Measurements from ENCODE around the gene RPL38. TPM values are rescaled to one million over a fixed set of nuclear protein-coding genes. Genes with fewer than 3 reads are reported as not detected.

The RPL38 gene
- total and polyA plus RNA-seq, 2 donors (not counting 1 experiment from before 2014, with no cell fraction given), result 1,185 to 3,018 TPM

GRCh38 chr17:74160656-74161502 lies 42.6 kb upstream of the RPL38 start:
- H3K4me3 ChIP-seq (replicated peaks in 1 of 4; ENCODE audit: control extremely low read depth in 1 of 4, insufficient read depth in 1 of 4, low read depth in 3 of 4, low read length in 4 of 4), result no peak overlapping the region
- H3K4me2 ChIP-seq (ENCODE audit: extremely low read depth, insufficient read depth, low read length), result no peak overlapping the region
- no peak for DNase-seq (ENCODE audit: low read depth in 2 of 2)
- no peaks in the 10 kb centered on the region for H3K4me1 ChIP-seq (ENCODE audit: control insufficient read depth, extremely low read depth, insufficient read depth, low read length)
- no peaks in the 10 kb centered on the region for H4K20me1 ChIP-seq (ENCODE audit: control insufficient read depth, extremely low read depth, insufficient read depth, low read length)
- H3K9ac ChIP-seq (ENCODE audit: insufficient read depth, low read length), result no peak overlapping the region
- no peaks in the 10 kb centered on the region for H3K36me3 ChIP-seq (ENCODE audit: control insufficient read depth, insufficient read depth, low read length)
- no peak for TF ChIP-seq EZH2 (IDR thresholded peaks at IDR 0.05; ENCODE audit: low read length, missing control alignments)
- TF ChIP-seq, protein P1, sequence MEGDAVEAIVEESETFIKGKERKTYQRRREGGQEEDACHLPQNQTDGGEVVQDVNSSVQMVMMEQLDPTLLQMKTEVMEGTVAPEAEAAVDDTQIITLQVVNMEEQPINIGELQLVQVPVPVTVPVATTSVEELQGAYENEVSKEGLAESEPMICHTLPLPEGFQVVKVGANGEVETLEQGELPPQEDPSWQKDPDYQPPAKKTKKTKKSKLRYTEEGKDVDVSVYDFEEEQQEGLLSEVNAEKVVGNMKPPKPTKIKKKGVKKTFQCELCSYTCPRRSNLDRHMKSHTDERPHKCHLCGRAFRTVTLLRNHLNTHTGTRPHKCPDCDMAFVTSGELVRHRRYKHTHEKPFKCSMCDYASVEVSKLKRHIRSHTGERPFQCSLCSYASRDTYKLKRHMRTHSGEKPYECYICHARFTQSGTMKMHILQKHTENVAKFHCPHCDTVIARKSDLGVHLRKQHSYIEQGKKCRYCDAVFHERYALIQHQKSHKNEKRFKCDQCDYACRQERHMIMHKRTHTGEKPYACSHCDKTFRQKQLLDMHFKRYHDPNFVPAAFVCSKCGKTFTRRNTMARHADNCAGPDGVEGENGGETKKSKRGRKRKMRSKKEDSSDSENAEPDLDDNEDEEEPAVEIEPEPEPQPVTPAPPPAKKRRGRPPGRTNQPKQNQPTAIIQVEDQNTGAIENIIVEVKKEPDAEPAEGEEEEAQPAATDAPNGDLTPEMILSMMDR (conservative IDR thresholded peaks at IDR 0.05 in 1 of 2, IDR thresholded peaks at IDR 0.05 in 1 of 2; ENCODE audit: low read depth in 1 of 2, low read length in 2 of 2), result no peak
- no peaks in the 10 kb centered on the region for H3K27me3 ChIP-seq (ENCODE audit: control insufficient read depth, insufficient read depth, low read length)
- H3K27ac ChIP-seq (ENCODE audit: insufficient read depth, low read length), result no peak overlapping the region
- H3K79me2 ChIP-seq (ENCODE audit: control insufficient read depth, insufficient read depth, low read length), result no peaks in the 10 kb centered on the region
- H2AFZ ChIP-seq (ENCODE audit: low read length), result no peak overlapping the region
- no peaks in the 10 kb centered on the region for H3K9me3 ChIP-seq (ENCODE audit: control insufficient read depth, insufficient read depth, low read depth, low read length)

DNA sequence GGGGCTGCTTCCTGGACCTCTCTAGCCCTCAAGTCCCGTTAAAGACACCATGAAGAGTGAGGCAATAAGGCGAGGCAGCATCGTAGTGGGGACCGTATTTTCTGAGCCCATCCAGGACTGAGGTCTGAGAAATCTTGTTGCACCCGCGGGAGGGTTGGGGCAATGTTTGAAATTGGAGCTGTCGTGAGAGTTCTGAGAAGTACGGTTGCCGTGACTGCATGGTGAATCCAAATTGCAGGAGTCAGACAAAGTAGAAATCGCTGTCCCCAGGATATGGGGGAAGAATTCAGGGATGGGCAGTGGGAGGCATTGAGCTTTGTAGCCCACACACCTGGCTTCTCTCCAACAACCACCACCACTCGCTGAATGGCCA lies 42.0 kb upstream of the RPL38 start:
- H3K27ac ChIP-seq (ENCODE audit: insufficient read depth, low read length), result no peak overlapping the region
- no peaks in the 10 kb centered on the region for H3K79me2 ChIP-seq (ENCODE audit: control insufficient read depth, insufficient read depth, low read length)
- no peak overlapping the region for H2AFZ ChIP-seq (ENCODE audit: low read length)
- H3K4me3 ChIP-seq (replicated peaks in 1 of 4; ENCODE audit: control extremely low read depth in 1 of 4, insufficient read depth in 1 of 4, low read depth in 3 of 4, low read length in 4 of 4), result no peak overlapping the region
- H3K9me3 ChIP-seq (ENCODE audit: control insufficient read depth, insufficient read depth, low read depth, low read length), result no peaks in the 10 kb centered on the region
- H3K27me3 ChIP-seq (ENCODE audit: control insufficient read depth, insufficient read depth, low read length), result no peaks in the 10 kb centered on the region
- no peak for DNase-seq (ENCODE audit: low read depth in 2 of 2)
- no peaks in the 10 kb centered on the region for H3K36me3 ChIP-seq (ENCODE audit: control insufficient read depth, insufficient read depth, low read length)
- H4K20me1 ChIP-seq (ENCODE audit: control insufficient read depth, extremely low read depth, insufficient read depth, low read length), result no peaks in the 10 kb centered on the region
- no peaks in the 10 kb centered on the region for H3K4me1 ChIP-seq (ENCODE audit: control insufficient read depth, extremely low read depth, insufficient read depth, low read length)
- H3K9ac ChIP-seq (ENCODE audit: insufficient read depth, low read length), result no peak overlapping the region
- no peak overlapping the region for H3K4me2 ChIP-seq (ENCODE audit: extremely low read depth, insufficient read depth, low read length)
- no peak for TF ChIP-seq EZH2 (IDR thresholded peaks at IDR 0.05; ENCODE audit: low read length, missing control alignments)
- TF ChIP-seq, protein P1 (conservative IDR thresholded peaks at IDR 0.05 in 1 of 2, IDR thresholded peaks at IDR 0.05 in 1 of 2; ENCODE audit: low read depth in 1 of 2, low read length in 2 of 2), result no peak

DNA sequence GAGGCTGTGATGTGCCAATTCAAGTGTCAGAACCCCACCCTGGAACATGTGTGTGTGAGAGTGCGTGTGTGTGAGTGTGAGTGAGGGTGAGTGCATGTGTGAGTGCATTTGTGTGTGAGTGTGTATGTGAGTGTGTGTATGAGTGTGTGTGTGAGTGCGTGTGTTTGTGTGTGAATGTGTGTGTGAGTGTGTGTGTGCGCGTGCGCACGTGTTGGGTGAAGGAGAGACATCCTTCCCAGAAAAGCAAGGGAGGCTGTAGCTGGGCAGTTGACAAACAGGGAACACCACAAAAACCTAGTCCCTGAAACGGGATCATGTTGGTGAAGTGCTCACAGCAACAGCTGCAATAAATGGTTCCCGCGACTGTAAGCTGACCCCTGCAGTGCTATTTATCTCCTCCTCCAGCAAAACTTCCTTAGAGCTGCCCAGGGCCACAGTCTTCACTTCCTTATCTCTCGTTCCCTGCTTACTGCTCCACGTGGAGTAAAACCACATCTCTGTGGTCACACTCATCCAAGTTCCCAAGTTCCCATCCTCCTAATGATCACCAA lies 40.1 kb upstream of the RPL38 start:
- Histone ChIP-seq H3K79me2 (ENCODE audit: control insufficient read depth, insufficient read depth, low read length) (no peaks in the 10 kb centered on the region), H3K4me2 (ENCODE audit: extremely low read depth, insufficient read depth, low read length) (no peak overlapping the region), H4K20me1 (ENCODE audit: control insufficient read depth, extremely low read depth, insufficient read depth, low read length) (no peaks in the 10 kb centered on the region), H3K4me1 (ENCODE audit: control insufficient read depth, extremely low read depth, insufficient read depth, low read length) (no peaks in the 10 kb centered on the region), H3K27ac (ENCODE audit: insufficient read depth, low read length) (no peak overlapping the region), H3K4me3 (replicated peaks in 1 of 4; ENCODE audit: control extremely low read depth in 1 of 4, insufficient read depth in 1 of 4, low read depth in 3 of 4, low read length in 4 of 4) (no peak overlapping the region), H2AFZ (ENCODE audit: low read length) (no peak overlapping the region), H3K27me3 (ENCODE audit: control insufficient read depth, insufficient read depth, low read length) (no peaks in the 10 kb centered on the region), H3K9ac (ENCODE audit: insufficient read depth, low read length) (no peak overlapping the region), H3K9me3 (ENCODE audit: control insufficient read depth, insufficient read depth, low read depth, low read length) (no peaks in the 10 kb centered on the region), H3K36me3 (ENCODE audit: control insufficient read depth, insufficient read depth, low read length) (no peaks in the 10 kb centered on the region)
- no peak for DNase-seq (ENCODE audit: low read depth in 2 of 2)
- TF ChIP-seq EZH2 (IDR thresholded peaks at IDR 0.05; ENCODE audit: low read length, missing control alignments), result no peak
- TF ChIP-seq, protein P1 (conservative IDR thresholded peaks at IDR 0.05 in 1 of 2, IDR thresholded peaks at IDR 0.05 in 1 of 2; ENCODE audit: low read depth in 1 of 2, low read length in 2 of 2), result no peak
